Measurements from ENCODE around the gene RPS21.

DNA sequence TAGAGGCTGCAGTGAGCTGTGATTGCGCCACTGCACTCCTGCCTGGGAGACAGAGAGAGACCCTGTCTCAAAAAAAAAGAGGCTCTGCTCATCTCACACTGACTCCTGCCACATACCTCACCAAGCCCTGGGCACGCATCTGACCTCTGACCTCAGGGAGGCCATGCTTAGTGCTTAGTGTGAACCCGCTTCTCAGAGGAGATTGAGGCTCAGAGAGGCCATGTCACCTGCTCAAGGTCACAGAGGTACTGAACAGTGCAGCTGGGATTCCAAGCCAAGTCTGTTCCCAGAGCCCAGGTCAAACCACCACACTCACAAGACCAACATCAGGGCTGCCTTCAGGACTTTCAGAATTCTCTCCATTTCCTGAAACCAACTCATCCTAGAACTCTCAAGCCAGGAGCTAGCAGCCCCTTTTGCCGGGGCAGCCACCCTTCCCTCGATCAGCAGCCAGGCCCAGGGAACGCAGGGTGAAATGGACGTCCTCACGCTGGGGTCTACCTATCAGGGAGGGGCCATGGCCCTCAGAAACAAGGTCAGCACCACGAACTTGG is 17.3 kb downstream of the RPS21 start:
- TF ChIP-seq, protein P1, sequence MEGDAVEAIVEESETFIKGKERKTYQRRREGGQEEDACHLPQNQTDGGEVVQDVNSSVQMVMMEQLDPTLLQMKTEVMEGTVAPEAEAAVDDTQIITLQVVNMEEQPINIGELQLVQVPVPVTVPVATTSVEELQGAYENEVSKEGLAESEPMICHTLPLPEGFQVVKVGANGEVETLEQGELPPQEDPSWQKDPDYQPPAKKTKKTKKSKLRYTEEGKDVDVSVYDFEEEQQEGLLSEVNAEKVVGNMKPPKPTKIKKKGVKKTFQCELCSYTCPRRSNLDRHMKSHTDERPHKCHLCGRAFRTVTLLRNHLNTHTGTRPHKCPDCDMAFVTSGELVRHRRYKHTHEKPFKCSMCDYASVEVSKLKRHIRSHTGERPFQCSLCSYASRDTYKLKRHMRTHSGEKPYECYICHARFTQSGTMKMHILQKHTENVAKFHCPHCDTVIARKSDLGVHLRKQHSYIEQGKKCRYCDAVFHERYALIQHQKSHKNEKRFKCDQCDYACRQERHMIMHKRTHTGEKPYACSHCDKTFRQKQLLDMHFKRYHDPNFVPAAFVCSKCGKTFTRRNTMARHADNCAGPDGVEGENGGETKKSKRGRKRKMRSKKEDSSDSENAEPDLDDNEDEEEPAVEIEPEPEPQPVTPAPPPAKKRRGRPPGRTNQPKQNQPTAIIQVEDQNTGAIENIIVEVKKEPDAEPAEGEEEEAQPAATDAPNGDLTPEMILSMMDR (IDR thresholded peaks at IDR 0.05 in 4 of 5, conservative IDR thresholded peaks at IDR 0.05 in 1 of 5) = no peak
- no peak for TF ChIP-seq POLR2A (IDR thresholded peaks at IDR 0.05)

Measured in gastrocnemius medialis (tissue), 4 donors.